HG03097 (cell line): ENCODE measurements around the gene AMIGO3.
"Not testable (repeated sequence)": the region's sequence is repeated elsewhere in the genome, so short reads cannot be mapped to it uniquely, and the experiment has no call there.

Experiments
- ATAC-seq: cut with Tn5 transposase; IDR thresholded peaks from one replicate; pipeline ENCODE4 v1.9.1; 2021; ENCODE audit not compliant: unreplicated experiment, low FRiP score

The AMIGO3 gene

GRCh38 chr3:49713336-49714105 is 6.0 kb downstream of the AMIGO3 start:
- ATAC-seq, result no peak

GRCh38 chr3:49712631-49713317 is 6.7 kb downstream of the AMIGO3 start:
- ATAC-seq, result no peak

- no peak for ATAC-seq
Measured at GRCh38 chr3:49712166-49712565, 7.3 kb downstream of the AMIGO3 start.

- no peak for ATAC-seq
Measured at GRCh38 chr3:49711489-49711888, 8.0 kb downstream of the AMIGO3 start.

GRCh38 chr3:49709852-49710251 is 9.6 kb downstream of the AMIGO3 start:
- ATAC-seq, result no peak

- no peak for ATAC-seq
Measured at GRCh38 chr3:49707113-49707480, 12.4 kb downstream of the AMIGO3 start.

- no peak for ATAC-seq
Measured at GRCh38 chr3:49706456-49707112, 12.9 kb downstream of the AMIGO3 start.

GRCh38 chr3:49705390-49705960 is 14.0 kb downstream of the AMIGO3 start:
- ATAC-seq, result no peak

- no peak for ATAC-seq
Measured at GRCh38 chr3:49704629-49705028, 14.9 kb downstream of the AMIGO3 start.

GRCh38 chr3:49703956-49704355 is 15.5 kb downstream of the AMIGO3 start:
- ATAC-seq, result no peak

GRCh38 chr3:49703443-49703927 is 16.0 kb downstream of the AMIGO3 start:
- no peak for ATAC-seq

- ATAC-seq, result no peak
Measured at GRCh38 chr3:49702672-49703071, 16.8 kb downstream of the AMIGO3 start.

GRCh38 chr3:49701388-49702077 is 18.0 kb downstream of the AMIGO3 start:
- no peak for ATAC-seq

- ATAC-seq, result no peak
Measured at GRCh38 chr3:49700453-49701128, 18.9 kb downstream of the AMIGO3 start.

- ATAC-seq, result no peak
Measured at GRCh38 chr3:49700014-49700413, 19.5 kb downstream of the AMIGO3 start.

GRCh38 chr3:49699281-49699979 is 20.1 kb downstream of the AMIGO3 start:
- ATAC-seq, result no peak

- ATAC-seq, result not testable (repeated sequence)
Measured at GRCh38 chr3:49695350-49696015, 24.0 kb downstream of the AMIGO3 start.

- ATAC-seq, result not testable (repeated sequence)
Measured at GRCh38 chr3:49694409-49695070, 24.9 kb downstream of the AMIGO3 start.
